Measurements from ENCODE around the gene ISOC2.
"Not testable (repeated sequence)": the region's sequence is repeated elsewhere in the genome, so short reads cannot be mapped to it uniquely, and the experiment has no call there.

Gene ISOC2

DNA sequence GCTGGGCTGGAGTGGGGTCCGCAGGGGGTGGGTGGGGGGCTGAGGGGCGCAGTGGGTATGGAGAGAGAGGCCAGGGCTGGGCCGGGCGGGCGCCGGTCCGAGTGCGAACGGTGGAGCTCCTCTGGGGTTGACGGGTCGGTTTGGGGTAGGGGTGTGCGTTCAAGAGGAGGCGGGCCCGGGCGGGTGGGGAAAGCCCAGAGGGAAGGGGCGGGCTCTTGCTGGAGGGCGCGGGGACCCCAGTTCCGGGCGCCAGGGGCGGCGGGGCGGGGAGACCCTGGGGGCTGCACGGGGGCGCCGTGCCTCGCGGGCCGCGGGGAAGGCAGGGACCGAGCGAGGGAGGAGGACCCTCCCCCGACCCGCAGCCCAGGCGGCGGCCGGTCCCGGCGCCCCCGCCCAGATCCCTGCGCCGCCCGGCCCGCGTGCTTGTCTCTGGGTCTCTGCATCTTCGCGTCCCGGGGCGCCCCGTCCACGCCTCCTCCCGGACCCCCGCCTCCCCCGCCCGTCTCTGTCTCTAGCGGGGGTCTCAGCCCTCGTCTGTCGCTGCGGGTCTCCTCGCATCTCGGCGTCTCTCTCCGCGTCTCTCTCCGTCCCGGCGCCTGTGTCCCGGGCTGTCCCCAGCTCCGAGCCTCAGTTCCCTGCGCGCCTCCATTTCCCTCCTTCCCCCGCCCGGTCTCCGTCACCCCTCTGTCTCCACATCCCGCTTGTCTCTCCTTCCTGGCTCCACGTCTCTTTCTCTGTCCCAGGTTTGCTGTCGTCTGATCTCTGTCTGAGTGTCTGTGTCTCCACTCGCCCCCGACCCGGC lies 10.1 kb downstream of the ISOC2 start:
- peak overlapping the region; percentile 13 to 54; a peak in 3 of 4 replicates for H3K4me3 ChIP-seq (ENCODE audit: low read depth in 1 of 2, low read length in 2 of 2)
- H3K36me3 ChIP-seq (ENCODE audit: insufficient read depth, low read length), result peaks cover 12% of the 10 kb centered on the region; the same call in 1 of the 2 replicates
- no peaks in the 10 kb centered on the region for H3K79me2 ChIP-seq (ENCODE audit: insufficient read depth, low read length)
- DNase-seq, result peak; percentile 21
- H2AFZ ChIP-seq (ENCODE audit: low read depth, low read length), result no peak overlapping the region
- H3K9ac ChIP-seq (ENCODE audit: low read depth, low read length), result peak overlapping the region; percentile 49; the same call in 1 of the 2 replicates
- no peaks in the 10 kb centered on the region for H3K9me3 ChIP-seq (ENCODE audit: insufficient read depth, low read length, severe bottlenecking)
- H3K27me3 ChIP-seq (ENCODE audit: insufficient read depth, low read length, poor library complexity), result peaks cover 19% of the 10 kb centered on the region
- no peak overlapping the region for H3K27ac ChIP-seq (ENCODE audit: low read length)
- peaks cover 16% of the 10 kb centered on the region for H3K4me1 ChIP-seq (ENCODE audit: insufficient read depth, low read length)
- peak; percentile 87 for TF ChIP-seq EZH2 (IDR thresholded peaks at IDR 0.05; ENCODE audit: borderline replicate concordance, low read depth, low read length, severe bottlenecking)
- no peak for TF ChIP-seq CTCF (IDR thresholded peaks at IDR 0.05; ENCODE audit: borderline replicate concordance, extremely low read depth, low read length, poor library complexity, severe bottlenecking)
- peak overlapping the region; percentile 85 for H3K4me2 ChIP-seq (ENCODE audit: insufficient read depth, low read length)
- 0 out of 3 replicates have a peak, but pooled peaks have one; percentile 12 for ATAC-seq (ENCODE audit: insufficient read depth, low read depth)
- peaks cover 11% of the 10 kb centered on the region; the same call in 1 of the 2 replicates for H4K20me1 ChIP-seq (ENCODE audit: insufficient read depth, low read length)

DNA sequence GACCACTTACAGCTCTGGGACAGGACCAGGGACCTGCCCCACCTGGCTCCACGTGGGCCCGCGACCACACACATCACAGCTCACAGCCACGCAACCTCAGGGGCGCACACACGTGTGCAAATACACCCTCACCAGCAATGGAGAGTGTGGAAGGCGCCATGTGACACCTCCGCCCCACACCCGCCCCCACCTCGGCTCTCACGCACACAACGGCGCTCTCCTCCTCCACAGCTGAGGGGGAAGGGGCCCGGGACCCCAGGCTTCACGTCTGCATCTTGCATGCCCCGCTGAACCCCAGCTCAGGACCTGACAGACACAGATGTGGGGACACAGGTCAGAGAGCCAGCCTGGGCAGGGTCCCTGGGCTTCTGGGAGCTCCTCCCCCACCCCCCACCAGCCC lies 12.0 kb downstream of the ISOC2 start:
- H3K79me2 ChIP-seq (ENCODE audit: insufficient read depth, low read length), result no peaks in the 10 kb centered on the region
- no peak overlapping the region for H3K9ac ChIP-seq (ENCODE audit: low read depth, low read length)
- peaks cover 23% of the 10 kb centered on the region for H3K27me3 ChIP-seq (ENCODE audit: insufficient read depth, low read length, poor library complexity)
- H3K36me3 ChIP-seq (ENCODE audit: insufficient read depth, low read length), result 0 out of 2 replicates have a peak, but pooled peaks cover 4% of the 10 kb centered on the region
- no peaks in the 10 kb centered on the region for H3K9me3 ChIP-seq (ENCODE audit: insufficient read depth, low read length, severe bottlenecking)
- peaks cover 15% of the 10 kb centered on the region; the same call in 1 of the 2 replicates for H4K20me1 ChIP-seq (ENCODE audit: insufficient read depth, low read length)
- ATAC-seq (ENCODE audit: insufficient read depth, low read depth) (no peak), DNase-seq (no peak)
- TF ChIP-seq EZH2 (IDR thresholded peaks at IDR 0.05; ENCODE audit: borderline replicate concordance, low read depth, low read length, severe bottlenecking), result no peak
- no peak for TF ChIP-seq CTCF (IDR thresholded peaks at IDR 0.05; ENCODE audit: borderline replicate concordance, extremely low read depth, low read length, poor library complexity, severe bottlenecking)
- H3K4me3 ChIP-seq (ENCODE audit: low read depth in 1 of 2, low read length in 2 of 2), result no peak overlapping the region
- no peak overlapping the region for H3K4me2 ChIP-seq (ENCODE audit: insufficient read depth, low read length)
- no peak overlapping the region for H2AFZ ChIP-seq (ENCODE audit: low read depth, low read length)
- peaks cover 16% of the 10 kb centered on the region for H3K4me1 ChIP-seq (ENCODE audit: insufficient read depth, low read length)
- H3K27ac ChIP-seq (ENCODE audit: low read length), result no peak overlapping the region

GRCh38 chr19:55448175-55448490 lies 13.3 kb downstream of the ISOC2 start:
- H3K9ac ChIP-seq (ENCODE audit: low read depth, low read length); H3K4me2 ChIP-seq (ENCODE audit: insufficient read depth, low read length); H3K79me2 ChIP-seq (ENCODE audit: insufficient read depth, low read length); H3K36me3 ChIP-seq (ENCODE audit: insufficient read depth, low read length); DNase-seq; H2AFZ ChIP-seq (ENCODE audit: low read depth, low read length); H3K27ac ChIP-seq (ENCODE audit: low read length); H3K4me3 ChIP-seq (ENCODE audit: low read depth in 1 of 2, low read length in 2 of 2); ATAC-seq (ENCODE audit: insufficient read depth, low read depth); H3K9me3 ChIP-seq (ENCODE audit: insufficient read depth, low read length, severe bottlenecking): not testable (repeated sequence)
- H3K4me1 ChIP-seq (ENCODE audit: insufficient read depth, low read length), result peaks cover 22% of the 10 kb centered on the region
- H3K27me3 ChIP-seq (ENCODE audit: insufficient read depth, low read length, poor library complexity), result peaks cover 36% of the 10 kb centered on the region
- H4K20me1 ChIP-seq (ENCODE audit: insufficient read depth, low read length), result peaks cover 14% of the 10 kb centered on the region; the same call in 1 of the 2 replicates

DNA sequence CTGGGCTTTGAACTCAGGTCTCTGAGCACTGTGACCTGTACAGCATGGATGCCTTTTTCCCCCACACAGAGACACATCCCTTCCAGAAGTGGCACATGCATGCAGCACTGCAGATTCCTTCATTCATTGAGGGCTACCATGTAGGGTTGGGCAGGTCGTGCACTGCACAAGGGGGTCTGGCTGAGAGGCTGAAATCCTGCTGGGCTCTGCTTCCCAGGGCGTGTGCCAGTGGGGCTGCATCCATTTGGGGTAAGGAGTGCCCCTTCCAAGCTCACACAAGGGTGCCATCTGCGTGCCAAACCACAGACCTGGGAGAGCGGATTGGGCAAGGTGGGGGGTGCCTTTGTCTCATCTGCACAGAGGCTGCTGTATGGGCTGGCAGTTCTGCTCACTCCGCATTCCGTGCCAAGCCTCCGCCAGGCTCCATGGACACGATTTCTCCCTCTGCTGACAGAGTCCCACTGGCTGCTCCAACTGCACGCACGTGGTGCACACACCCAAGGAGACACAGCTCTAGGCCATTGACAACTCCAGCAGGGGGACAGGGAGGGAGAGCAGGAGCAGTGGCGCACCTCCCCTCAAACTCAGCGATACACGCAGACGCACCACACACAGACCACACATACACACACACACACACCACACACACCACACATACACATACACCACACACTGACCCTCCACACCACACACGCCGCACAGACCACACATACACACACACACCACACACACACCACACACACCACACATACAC lies 13.8 kb downstream of the ISOC2 start:
- Histone ChIP-seq H3K4me1 (ENCODE audit: insufficient read depth, low read length) (peaks cover 24% of the 10 kb centered on the region), H2AFZ (ENCODE audit: low read depth, low read length) (no peak overlapping the region), H3K9ac (ENCODE audit: low read depth, low read length) (no peak overlapping the region), H3K4me3 (ENCODE audit: low read depth in 1 of 2, low read length in 2 of 2) (no peak overlapping the region), H3K79me2 (ENCODE audit: insufficient read depth, low read length) (no peaks in the 10 kb centered on the region), H3K27ac (ENCODE audit: low read length) (no peak overlapping the region), H3K27me3 (ENCODE audit: insufficient read depth, low read length, poor library complexity) (peaks cover 42% of the 10 kb centered on the region), H3K9me3 (ENCODE audit: insufficient read depth, low read length, severe bottlenecking) (no peaks in the 10 kb centered on the region), H4K20me1 (ENCODE audit: insufficient read depth, low read length) (peaks cover 13% of the 10 kb centered on the region; the same call in 1 of the 2 replicates), H3K36me3 (ENCODE audit: insufficient read depth, low read length) (no peaks in the 10 kb centered on the region), H3K4me2 (ENCODE audit: insufficient read depth, low read length) (no peak overlapping the region)
- no peak for TF ChIP-seq EZH2 (IDR thresholded peaks at IDR 0.05; ENCODE audit: borderline replicate concordance, low read depth, low read length, severe bottlenecking)
- TF ChIP-seq CTCF (IDR thresholded peaks at IDR 0.05; ENCODE audit: borderline replicate concordance, extremely low read depth, low read length, poor library complexity, severe bottlenecking), result no peak
- ATAC-seq (ENCODE audit: insufficient read depth, low read depth), result peak; percentile 22; the same call in 2 of the 3 replicates
- DNase-seq, result peak; percentile 20

All from DND-41 (cell line).